NCI-H2081 (cell line): ENCODE data around the gene BRSK2.

Experiments used
- DNase-seq, 2 experiments: peaks; one replicate each; lab custom pipeline; 2025; lab: John Stamatoyannopoulos, UW

Gene BRSK2

GRCh38 chr11:1482581-1483444 is 93.1 kb downstream of the BRSK2 start:
- no peak for DNase-seq

GRCh38 chr11:1483445-1483961 is 93.8 kb downstream of the BRSK2 start:
- no peak for DNase-seq

GRCh38 chr11:1484061-1484671 is 94.4 kb downstream of the BRSK2 start:
- DNase-seq = no peak

- DNase-seq = no peak
Observed at GRCh38 chr11:1484695-1485503, 95.2 kb downstream of the BRSK2 start.

- no peak for DNase-seq
Observed at GRCh38 chr11:1485504-1485885, 95.8 kb downstream of the BRSK2 start.

GRCh38 chr11:1486054-1486825 is 96.5 kb downstream of the BRSK2 start, which contains the start of gene MOB2:
Gene MOB2, minus strand, starts transcription at chr11:1486779. Its CDS starts 223 bp downstream, at chr11:1486556.
- DNase-seq = no peak

GRCh38 chr11:1487091-1487850 is 97.5 kb downstream of the BRSK2 start:
- no peak for DNase-seq

GRCh38 chr11:1487851-1488574 is 98.3 kb downstream of the BRSK2 start:
- DNase-seq = no peak

- no peak for DNase-seq
Observed at GRCh38 chr11:1488575-1489180, 98.9 kb downstream of the BRSK2 start.

- no peak for DNase-seq
Observed at GRCh38 chr11:1490651-1491050, 100.9 kb downstream of the BRSK2 start.

- no peak for DNase-seq
Observed at GRCh38 chr11:1491379-1491778, 101.6 kb downstream of the BRSK2 start.

GRCh38 chr11:1493650-1494244 is 104.0 kb downstream of the BRSK2 start:
- no peak for DNase-seq

- DNase-seq = no peak
Observed at GRCh38 chr11:1494650-1495049, 104.9 kb downstream of the BRSK2 start.

- no peak for DNase-seq
Observed at GRCh38 chr11:1496091-1496760, 106.5 kb downstream of the BRSK2 start.

- no peak for DNase-seq
Observed at GRCh38 chr11:1496761-1497095, 107.0 kb downstream of the BRSK2 start.

GRCh38 chr11:1497600-1497999 is 107.9 kb downstream of the BRSK2 start:
- no peak for DNase-seq

- DNase-seq = no peak
Observed at GRCh38 chr11:1498262-1498661, 108.5 kb downstream of the BRSK2 start.

GRCh38 chr11:1499261-1499890 is 109.6 kb downstream of the BRSK2 start:
- no peak for DNase-seq
